HL-60 (cell line): ENCODE results near the gene TM6SF1.

Source experiments
- DNase-seq, 2 experiments: peaks; one replicate each; pipeline ENCODE4 v3.0.0-alpha.2; 2010 to 2020; ENCODE audit warnings: low read depth in 1 of 2, low spot score in 1 of 2
- H3K27ac ChIP-seq: fragments of 250-450 bp; sonication (Bioruptor Pico); replicated peaks from 2 replicates; pipeline ENCODE4 v1.5.1; 2020; ENCODE audit warnings: mild to moderate bottlenecking, moderate library complexity
- H3K27me3 ChIP-seq: fragments of 250-450 bp; sonication (Bioruptor Pico); 2 replicates; pipeline ENCODE4 v1.5.1; 2021; ENCODE audit warnings: mild to moderate bottlenecking, moderate library complexity; ENCODE audit not compliant: insufficient read depth, poor library complexity, severe bottlenecking
- H3K4me3 ChIP-seq: replicated peaks from 2 replicates; pipeline ENCODE4 v1.5.1; 2011; ENCODE audit warnings: mild to moderate bottlenecking, control low read depth, low read length; ENCODE audit not compliant: insufficient read depth
- GABPA ChIP-seq: IDR thresholded peaks from 2 replicates; pipeline ENCODE4 v1.6.1; 2012; ENCODE audit warnings: low read depth
- POLR2AphosphoS5 ChIP-seq: IDR thresholded peaks from 2 replicates; pipeline ENCODE4 v1.6.1; 2012; ENCODE audit warnings: low read depth
- SPI1 ChIP-seq: IDR thresholded peaks from 2 replicates; pipeline ENCODE4 v1.6.1; 2012; ENCODE audit warnings: low read depth, mild to moderate bottlenecking, borderline replicate concordance
- TF ChIP-seq, protein P1 (sequence below): IDR thresholded peaks from one replicate; pipeline ENCODE4 v1.5.1; 2011; ENCODE audit warnings: low read length, control low read depth, inconsistent platforms; ENCODE audit not compliant: insufficient read depth
- TF ChIP-seq, protein P2 (sequence below): IDR thresholded peaks from 2 replicates; pipeline ENCODE4 v1.6.1; 2012; ENCODE audit warnings: low read depth; ENCODE audit not compliant: insufficient replicate concordance

Gene TM6SF1

DNA sequence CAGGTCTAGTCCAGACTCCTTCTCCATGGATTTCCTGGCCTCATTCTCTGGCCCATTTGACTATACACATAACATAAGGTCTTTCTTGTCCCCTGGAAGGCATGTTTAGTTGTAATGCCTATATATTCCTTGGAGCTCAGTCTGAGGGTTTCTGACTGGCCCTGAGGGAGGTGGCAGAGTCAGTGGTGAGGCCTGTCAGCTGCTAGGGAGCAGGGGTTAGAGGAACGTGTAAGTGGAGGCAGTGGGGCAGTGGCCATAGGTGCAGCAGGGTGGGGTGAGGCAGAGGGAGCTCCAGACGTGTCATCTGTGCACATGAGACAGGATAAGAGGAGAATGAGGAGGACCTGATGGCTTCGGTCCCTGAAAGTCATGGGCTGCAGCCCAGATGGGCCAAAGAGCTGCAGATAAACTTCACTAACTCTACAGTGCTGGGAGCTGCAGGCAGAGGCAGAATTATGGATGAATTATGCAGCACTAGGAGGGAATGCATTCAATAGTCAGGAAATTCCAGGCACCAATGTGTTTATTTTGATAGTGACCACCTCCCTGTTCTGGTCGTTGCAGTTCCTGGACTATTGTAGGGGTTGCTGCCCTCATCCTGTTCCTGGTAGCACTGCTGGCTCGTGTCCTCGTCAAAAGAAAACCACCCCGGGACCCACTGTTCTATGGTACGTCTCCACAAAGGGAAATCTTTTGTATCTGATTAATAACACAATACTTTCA lies 4.9 kb downstream of the TM6SF1 start:
- no peak overlapping the region for H3K4me3 ChIP-seq
- H3K27ac ChIP-seq = no peak overlapping the region
- no peaks in the 10 kb centered on the region for H3K27me3 ChIP-seq
- TF ChIP-seq, protein P1, sequence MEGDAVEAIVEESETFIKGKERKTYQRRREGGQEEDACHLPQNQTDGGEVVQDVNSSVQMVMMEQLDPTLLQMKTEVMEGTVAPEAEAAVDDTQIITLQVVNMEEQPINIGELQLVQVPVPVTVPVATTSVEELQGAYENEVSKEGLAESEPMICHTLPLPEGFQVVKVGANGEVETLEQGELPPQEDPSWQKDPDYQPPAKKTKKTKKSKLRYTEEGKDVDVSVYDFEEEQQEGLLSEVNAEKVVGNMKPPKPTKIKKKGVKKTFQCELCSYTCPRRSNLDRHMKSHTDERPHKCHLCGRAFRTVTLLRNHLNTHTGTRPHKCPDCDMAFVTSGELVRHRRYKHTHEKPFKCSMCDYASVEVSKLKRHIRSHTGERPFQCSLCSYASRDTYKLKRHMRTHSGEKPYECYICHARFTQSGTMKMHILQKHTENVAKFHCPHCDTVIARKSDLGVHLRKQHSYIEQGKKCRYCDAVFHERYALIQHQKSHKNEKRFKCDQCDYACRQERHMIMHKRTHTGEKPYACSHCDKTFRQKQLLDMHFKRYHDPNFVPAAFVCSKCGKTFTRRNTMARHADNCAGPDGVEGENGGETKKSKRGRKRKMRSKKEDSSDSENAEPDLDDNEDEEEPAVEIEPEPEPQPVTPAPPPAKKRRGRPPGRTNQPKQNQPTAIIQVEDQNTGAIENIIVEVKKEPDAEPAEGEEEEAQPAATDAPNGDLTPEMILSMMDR = no peak
- TF ChIP-seq, protein P2, sequence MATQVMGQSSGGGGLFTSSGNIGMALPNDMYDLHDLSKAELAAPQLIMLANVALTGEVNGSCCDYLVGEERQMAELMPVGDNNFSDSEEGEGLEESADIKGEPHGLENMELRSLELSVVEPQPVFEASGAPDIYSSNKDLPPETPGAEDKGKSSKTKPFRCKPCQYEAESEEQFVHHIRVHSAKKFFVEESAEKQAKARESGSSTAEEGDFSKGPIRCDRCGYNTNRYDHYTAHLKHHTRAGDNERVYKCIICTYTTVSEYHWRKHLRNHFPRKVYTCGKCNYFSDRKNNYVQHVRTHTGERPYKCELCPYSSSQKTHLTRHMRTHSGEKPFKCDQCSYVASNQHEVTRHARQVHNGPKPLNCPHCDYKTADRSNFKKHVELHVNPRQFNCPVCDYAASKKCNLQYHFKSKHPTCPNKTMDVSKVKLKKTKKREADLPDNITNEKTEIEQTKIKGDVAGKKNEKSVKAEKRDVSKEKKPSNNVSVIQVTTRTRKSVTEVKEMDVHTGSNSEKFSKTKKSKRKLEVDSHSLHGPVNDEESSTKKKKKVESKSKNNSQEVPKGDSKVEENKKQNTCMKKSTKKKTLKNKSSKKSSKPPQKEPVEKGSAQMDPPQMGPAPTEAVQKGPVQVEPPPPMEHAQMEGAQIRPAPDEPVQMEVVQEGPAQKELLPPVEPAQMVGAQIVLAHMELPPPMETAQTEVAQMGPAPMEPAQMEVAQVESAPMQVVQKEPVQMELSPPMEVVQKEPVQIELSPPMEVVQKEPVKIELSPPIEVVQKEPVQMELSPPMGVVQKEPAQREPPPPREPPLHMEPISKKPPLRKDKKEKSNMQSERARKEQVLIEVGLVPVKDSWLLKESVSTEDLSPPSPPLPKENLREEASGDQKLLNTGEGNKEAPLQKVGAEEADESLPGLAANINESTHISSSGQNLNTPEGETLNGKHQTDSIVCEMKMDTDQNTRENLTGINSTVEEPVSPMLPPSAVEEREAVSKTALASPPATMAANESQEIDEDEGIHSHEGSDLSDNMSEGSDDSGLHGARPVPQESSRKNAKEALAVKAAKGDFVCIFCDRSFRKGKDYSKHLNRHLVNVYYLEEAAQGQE = no peak
- TF ChIP-seq POLR2AphosphoS5 (no peak), GABPA (no peak), SPI1 (no peak)
- no peak for DNase-seq

DNA sequence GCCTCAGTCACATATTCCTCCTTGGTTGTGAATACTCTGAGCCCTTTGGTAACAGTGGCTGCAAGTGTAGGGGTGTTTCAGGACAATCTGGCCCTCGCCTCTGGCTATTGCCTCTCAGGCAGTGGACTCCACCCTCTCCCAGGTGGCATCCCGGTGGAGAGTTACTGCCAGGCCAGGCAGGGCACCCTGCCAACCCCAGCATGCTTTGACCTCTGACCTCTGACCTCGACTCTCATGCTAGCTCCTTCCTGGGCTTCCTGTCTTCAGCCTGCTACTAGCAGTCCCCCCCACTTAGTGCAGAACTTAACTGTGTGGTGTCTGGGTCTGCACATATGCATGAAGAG lies 5.5 kb downstream of the TM6SF1 start:
- H3K4me3 ChIP-seq = no peak overlapping the region
- TF ChIP-seq, protein P1 = no peak
- TF ChIP-seq GABPA = no peak
- no peak for TF ChIP-seq POLR2AphosphoS5
- TF ChIP-seq, protein P2 = no peak
- TF ChIP-seq SPI1 = no peak
- DNase-seq = no peak
- H3K27ac ChIP-seq = no peak overlapping the region
- no peaks in the 10 kb centered on the region for H3K27me3 ChIP-seq

DNA sequence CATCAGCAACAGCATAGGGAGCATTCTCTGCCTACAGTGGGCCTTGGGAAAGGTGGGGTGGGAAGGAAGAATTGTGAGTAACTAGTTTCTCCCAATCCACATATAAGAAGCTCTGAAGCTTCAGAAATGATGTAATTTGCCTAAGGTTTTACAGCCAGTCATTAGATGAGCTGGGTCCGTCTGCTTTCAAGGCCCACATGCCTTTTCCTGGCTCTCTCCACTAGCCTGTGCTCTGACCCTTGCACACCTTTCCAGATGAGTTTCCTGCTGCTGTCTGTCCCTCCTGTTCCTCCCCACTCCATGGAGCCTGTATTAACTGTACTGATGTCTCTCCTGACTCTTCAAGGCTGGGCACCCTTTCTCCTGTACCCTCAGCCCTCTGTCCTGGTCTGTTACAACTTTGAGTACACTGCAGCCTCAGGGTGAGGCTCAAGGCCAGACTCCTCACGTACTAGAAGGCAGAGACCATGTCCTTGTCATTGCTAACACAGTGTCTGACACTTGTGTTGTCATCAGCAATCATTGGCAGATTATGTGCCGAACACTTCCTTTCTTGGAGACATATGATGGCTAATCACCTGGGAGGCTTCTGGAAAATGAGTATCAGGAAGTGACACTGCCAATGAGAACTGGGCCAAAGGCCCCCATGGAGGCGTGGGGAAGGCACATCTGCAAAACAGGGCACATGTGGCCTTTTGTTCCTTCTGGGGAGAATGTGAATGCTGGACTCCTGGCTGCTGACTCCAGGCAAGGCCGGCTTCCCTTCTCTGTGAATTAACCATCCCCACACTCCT lies 6.6 kb downstream of the TM6SF1 start:
- no peaks in the 10 kb centered on the region for H3K27me3 ChIP-seq
- no peak overlapping the region for H3K27ac ChIP-seq
- H3K4me3 ChIP-seq = no peak overlapping the region
- no peak for DNase-seq
- no peak for TF ChIP-seq SPI1
- TF ChIP-seq, protein P1 = no peak
- TF ChIP-seq GABPA = no peak
- no peak for TF ChIP-seq POLR2AphosphoS5
- TF ChIP-seq, protein P2 = no peak
